Testis (tissue), 3 donors: Measurements from ENCODE around the gene PLBD2. TPM values are rescaled to one million over a fixed set of nuclear protein-coding genes. Genes with fewer than 3 reads are reported as not detected.

Experiments used
- DNase-seq: peaks from one replicate; pipeline ENCODE4 v3.0.0-alpha.2; 2019
- H3K27ac ChIP-seq, 2 donors: fragments of 200-600 bp; sonication (generic); one replicate each; pipeline ENCODE4 v1.5.1; 2019
- H3K27me3 ChIP-seq: fragments of 200-600 bp; sonication (generic); one replicate; pipeline ENCODE4 v1.5.1; 2019
- H3K36me3 ChIP-seq: fragments of 200-600 bp; sonication (generic); one replicate; pipeline ENCODE4 v1.5.1; 2017; ENCODE audit warnings: low read depth; ENCODE audit errors: missing control alignments
- H3K4me1 ChIP-seq: fragments of 200-600 bp; sonication (generic); one replicate; pipeline ENCODE4 v1.5.1; 2019
- H3K4me3 ChIP-seq, 2 donors: fragments of 200-600 bp; sonication (generic); one replicate each; pipeline ENCODE4 v1.5.1; 2017 to 2019
- H3K9me3 ChIP-seq: fragments of 200-600 bp; sonication (generic); one replicate; pipeline ENCODE4 v1.5.1; 2017
- CTCF ChIP-seq, 3 experiments: fragments of 450-650 bp in 2 of 3; fragments of 200-600 bp in 1 of 3; sonication (generic) in 1 of 3; IDR thresholded peaks; one replicate each; pipeline ENCODE4 v1.5.1; 2016 to 2019; ENCODE audit warnings: antibody characterized with exemption in 3 of 3, mild to moderate bottlenecking in 2 of 3, moderate library complexity in 1 of 3
- POLR2A ChIP-seq: fragments of 450-650 bp; IDR thresholded peaks from one replicate; pipeline ENCODE4 v1.6.1; 2017; ENCODE audit warnings: antibody characterized with exemption, mild to moderate bottlenecking, moderate library complexity
- WGBS, 2 donors: methylation state at CpG; one replicate each; pipeline ENCODE4 v1.1.5; 2018; 5-methylcytosine and 5-hydroxymethylcytosine counted together
- intact Hi-C: fragments of 100-400 bp; cut with DNase I; formaldehyde crosslinking; loops from one replicate; pipeline ENCODE4 v1.15.1; 2023; ENCODE audit warnings: low total_unique reads
- polyA plus RNA-seq: library from polyadenylated mRNA; stranded (reverse); fragments of 350-450 nt; fragmentation: Illumina TruSeq; extraction: RNeasy Lipid Tissue Mini Kit (QIAGEN cat#74804); gene quantifications from one replicate; pipeline ENCODE4 v1.2.3, GENCODE V29; 2014; ENCODE audit warnings: low read depth, low replicate concordance; ENCODE audit not compliant: insufficient read depth
- total RNA-seq, 2 donors: library from RNA; depleted of rRNA; stranded (reverse); fragments of >200 nt; gene quantifications; one replicate each; pipeline ENCODE4 v1.2.3, GENCODE V29; 2016

Gene PLBD2
- total and polyA plus RNA-seq, 3 donors from 2014 or later: 110 to 126 (median 120) TPM

- no peaks in the 10 kb centered on the region for H3K27me3 ChIP-seq
- no peak for DNase-seq
- no peak overlapping the region for H3K27ac ChIP-seq
- no peaks in the 10 kb centered on the region for H3K4me1 ChIP-seq
- intact Hi-C loops: no loop called here
- WGBS, 2 donors: 92% methylated on average over 21 to 22 of the region's 23 CpGs
- no peak overlapping the region for H3K4me3 ChIP-seq
- H3K36me3 ChIP-seq: no peaks in the 10 kb centered on the region
- TF ChIP-seq CTCF (IDR thresholded peaks at IDR 0.05) (no peak), POLR2A (no peak)
- H3K9me3 ChIP-seq: no peaks in the 10 kb centered on the region
Observed at GRCh38 chr12:113402586-113403260, 44.3 kb downstream of the PLBD2 start.

- no peak for TF ChIP-seq POLR2A
- TF ChIP-seq CTCF (IDR thresholded peaks at IDR 0.05): no peak
- H3K4me1 ChIP-seq: no peaks in the 10 kb centered on the region
- H3K36me3 ChIP-seq: no peaks in the 10 kb centered on the region
- H3K27me3 ChIP-seq: no peaks in the 10 kb centered on the region
- WGBS, 2 donors: 44 to 45% methylated on average over 10 to 14 of the region's 14 CpGs
- H3K27ac ChIP-seq: no peak within 1 kb of the TSS
- peak; percentile 65 for DNase-seq
- H3K4me3 ChIP-seq: no peak within 1 kb of the TSS
- intact Hi-C loops: no loop called here
- no peaks in the 10 kb centered on the region for H3K9me3 ChIP-seq
Observed at GRCh38 chr12:113403435-113404415, 45.3 kb downstream of the PLBD2 start, which contains the start of gene SDS. TSS of gene SDS (minus strand) at chr12:113403887. CDS start at chr12:113399708, 4,179 bp downstream.

- Histone ChIP-seq H3K4me3 (no peak overlapping the region), H3K9me3 (no peaks in the 10 kb centered on the region), H3K4me1 (no peaks in the 10 kb centered on the region), H3K36me3 (no peaks in the 10 kb centered on the region), H3K27ac (no peak overlapping the region), H3K27me3 (no peaks in the 10 kb centered on the region)
- intact Hi-C loops: no loop called here
- TF ChIP-seq POLR2A (no peak), CTCF (IDR thresholded peaks at IDR 0.05) (no peak)
- no peak for DNase-seq
- WGBS, 2 donors: 79 to 82% methylated on average over 3 of the region's 3 CpGs
Observed at GRCh38 chr12:113405694-113406093, 47.3 kb downstream of the PLBD2 start.

- TF ChIP-seq CTCF (IDR thresholded peaks at IDR 0.05) (no peak), POLR2A (no peak)
- H3K4me3 ChIP-seq: no peak overlapping the region
- no peak overlapping the region for H3K27ac ChIP-seq
- peak; percentile 33 for DNase-seq
- no peaks in the 10 kb centered on the region for H3K9me3 ChIP-seq
- intact Hi-C loops: no loop called here
- 60 to 67% methylated on average over 6 of the region's 6 CpGs for WGBS, 2 donors
- no peaks in the 10 kb centered on the region for H3K36me3 ChIP-seq
- no peaks in the 10 kb centered on the region for H3K27me3 ChIP-seq
- no peaks in the 10 kb centered on the region for H3K4me1 ChIP-seq
Observed at GRCh38 chr12:113407931-113408600, 49.7 kb downstream of the PLBD2 start.
